ENCODE data around the gene C2CD5. TPM values are rescaled to one million over a fixed set of nuclear protein-coding genes. Genes with fewer than 3 reads are reported as not detected.
A peak's percentile ranks its signal among the peaks of the same experiment; 100 is the strongest.
"Not testable (repeated sequence)": the region's sequence is repeated elsewhere in the genome, so short reads cannot be mapped to it uniquely, and the experiment has no call there.

C2CD5 gene
- total RNA-seq, 1 experiment from 2014 or later = 28.8 TPM

DNA sequence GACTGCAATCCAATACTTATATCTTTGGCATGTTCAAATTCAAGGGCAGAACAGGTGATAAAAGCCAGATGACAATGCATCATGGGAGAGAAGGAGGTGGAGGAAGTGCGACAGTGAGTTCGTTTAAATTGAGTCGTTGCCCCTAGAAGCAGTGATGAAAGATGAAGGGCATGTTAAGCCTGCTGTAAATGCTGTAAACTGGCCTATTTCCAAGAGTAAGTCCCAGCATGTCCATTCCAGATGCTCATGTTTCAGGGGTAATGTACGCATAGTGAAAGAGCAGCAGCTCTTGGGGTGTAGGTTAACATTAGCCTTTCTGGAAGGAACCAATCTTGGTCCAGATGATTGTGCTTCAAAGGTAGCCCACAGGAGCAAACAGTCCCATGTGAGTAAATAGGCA lies 97.1 kb downstream of the C2CD5 start:
- Mint-ChIP-seq H3K9me3 (ENCODE audit: low read depth, unreplicated experiment) (no peaks in the 10 kb centered on the region), H3K27me3 (ENCODE audit: unreplicated experiment) (no peaks in the 10 kb centered on the region), H3K27ac (ENCODE audit: unreplicated experiment) (no peak overlapping the region), H3K4me3 (ENCODE audit: low read depth, unreplicated experiment) (no peak overlapping the region), H3K36me3 (ENCODE audit: insufficient read depth, unreplicated experiment) (no peaks in the 10 kb centered on the region), H3K4me1 (ENCODE audit: low read depth, unreplicated experiment) (no peaks in the 10 kb centered on the region)
- BruUV-seq (replicated peaks) = no TSS peak
- TF ChIP-seq, protein P1, sequence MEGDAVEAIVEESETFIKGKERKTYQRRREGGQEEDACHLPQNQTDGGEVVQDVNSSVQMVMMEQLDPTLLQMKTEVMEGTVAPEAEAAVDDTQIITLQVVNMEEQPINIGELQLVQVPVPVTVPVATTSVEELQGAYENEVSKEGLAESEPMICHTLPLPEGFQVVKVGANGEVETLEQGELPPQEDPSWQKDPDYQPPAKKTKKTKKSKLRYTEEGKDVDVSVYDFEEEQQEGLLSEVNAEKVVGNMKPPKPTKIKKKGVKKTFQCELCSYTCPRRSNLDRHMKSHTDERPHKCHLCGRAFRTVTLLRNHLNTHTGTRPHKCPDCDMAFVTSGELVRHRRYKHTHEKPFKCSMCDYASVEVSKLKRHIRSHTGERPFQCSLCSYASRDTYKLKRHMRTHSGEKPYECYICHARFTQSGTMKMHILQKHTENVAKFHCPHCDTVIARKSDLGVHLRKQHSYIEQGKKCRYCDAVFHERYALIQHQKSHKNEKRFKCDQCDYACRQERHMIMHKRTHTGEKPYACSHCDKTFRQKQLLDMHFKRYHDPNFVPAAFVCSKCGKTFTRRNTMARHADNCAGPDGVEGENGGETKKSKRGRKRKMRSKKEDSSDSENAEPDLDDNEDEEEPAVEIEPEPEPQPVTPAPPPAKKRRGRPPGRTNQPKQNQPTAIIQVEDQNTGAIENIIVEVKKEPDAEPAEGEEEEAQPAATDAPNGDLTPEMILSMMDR (IDR thresholded peaks at IDR 0.05; ENCODE audit: unreplicated experiment) = no peak
- CTCF ChIA-PET = no interaction called here
- intact Hi-C loops (cut with micrococcal nuclease; ENCODE audit: unreplicated experiment) = loop anchor here (5.0 kb wide), 1 partner anchor 110 kb away; no protein-coding TSS in a partner anchor
- DNase-seq = no peak

DNA sequence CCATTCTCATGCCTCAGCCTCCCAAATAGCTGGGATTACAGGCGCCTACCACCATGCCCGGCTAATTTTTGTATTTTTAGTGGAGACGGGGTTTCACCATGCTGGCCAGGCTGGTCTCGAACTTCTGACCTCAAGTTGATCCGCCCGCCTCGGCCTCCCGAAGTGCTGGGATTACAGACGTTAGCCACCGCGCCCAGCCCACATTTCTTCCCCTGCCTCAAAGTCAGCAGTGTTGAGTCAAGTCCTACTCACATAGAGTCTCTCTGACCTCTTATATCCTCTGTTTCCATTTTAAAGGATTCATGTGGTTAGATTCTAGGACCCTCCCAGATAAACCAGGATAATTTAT lies 100.1 kb downstream of the C2CD5 start:
- H3K4me1 Mint-ChIP-seq (ENCODE audit: low read depth, unreplicated experiment); H3K27ac Mint-ChIP-seq (ENCODE audit: unreplicated experiment); H3K4me3 Mint-ChIP-seq (ENCODE audit: low read depth, unreplicated experiment); H3K27me3 Mint-ChIP-seq (ENCODE audit: unreplicated experiment); H3K9me3 Mint-ChIP-seq (ENCODE audit: low read depth, unreplicated experiment); DNase-seq; BruUV-seq (replicated peaks); CTCF ChIA-PET; H3K36me3 Mint-ChIP-seq (ENCODE audit: insufficient read depth, unreplicated experiment): not testable (repeated sequence)
- intact Hi-C loops (cut with micrococcal nuclease; ENCODE audit: unreplicated experiment) = loop anchor here (5.0 kb wide), 2 partner anchors 47 to 747 kb away; no protein-coding TSS in a partner anchor

- no peak overlapping the region for H3K4me3 Mint-ChIP-seq (ENCODE audit: low read depth, unreplicated experiment)
- intact Hi-C loops (cut with micrococcal nuclease; ENCODE audit: unreplicated experiment) = loop anchor here (1.0 to 5.0 kb wide), 4 partner anchors 46 to 746 kb away; no protein-coding TSS in a partner anchor
- TF ChIP-seq, protein P1 (IDR thresholded peaks at IDR 0.05; ENCODE audit: unreplicated experiment) = peak; percentile 81
- H3K9me3 Mint-ChIP-seq (ENCODE audit: low read depth, unreplicated experiment) = no peaks in the 10 kb centered on the region
- no peaks in the 10 kb centered on the region for H3K36me3 Mint-ChIP-seq (ENCODE audit: insufficient read depth, unreplicated experiment)
- H3K4me1 Mint-ChIP-seq (ENCODE audit: low read depth, unreplicated experiment) = no peaks in the 10 kb centered on the region
- no TSS peak for BruUV-seq (replicated peaks)
- H3K27me3 Mint-ChIP-seq (ENCODE audit: unreplicated experiment) = no peaks in the 10 kb centered on the region
- H3K27ac Mint-ChIP-seq (ENCODE audit: unreplicated experiment) = no peak overlapping the region
- CTCF ChIA-PET = interaction anchor here (0.5 to 1.0 kb wide), 9 partner anchors 9 to 942 kb away, joined by 3 to 7 read pairs (median 3); partner anchors contain the start of genes GOLT1B and RECQL
- DNase-seq = peak; percentile 69
These were observed 100.7 kb downstream of the C2CD5 start for GRCh38 chr12:22443379-22444316.

DNA sequence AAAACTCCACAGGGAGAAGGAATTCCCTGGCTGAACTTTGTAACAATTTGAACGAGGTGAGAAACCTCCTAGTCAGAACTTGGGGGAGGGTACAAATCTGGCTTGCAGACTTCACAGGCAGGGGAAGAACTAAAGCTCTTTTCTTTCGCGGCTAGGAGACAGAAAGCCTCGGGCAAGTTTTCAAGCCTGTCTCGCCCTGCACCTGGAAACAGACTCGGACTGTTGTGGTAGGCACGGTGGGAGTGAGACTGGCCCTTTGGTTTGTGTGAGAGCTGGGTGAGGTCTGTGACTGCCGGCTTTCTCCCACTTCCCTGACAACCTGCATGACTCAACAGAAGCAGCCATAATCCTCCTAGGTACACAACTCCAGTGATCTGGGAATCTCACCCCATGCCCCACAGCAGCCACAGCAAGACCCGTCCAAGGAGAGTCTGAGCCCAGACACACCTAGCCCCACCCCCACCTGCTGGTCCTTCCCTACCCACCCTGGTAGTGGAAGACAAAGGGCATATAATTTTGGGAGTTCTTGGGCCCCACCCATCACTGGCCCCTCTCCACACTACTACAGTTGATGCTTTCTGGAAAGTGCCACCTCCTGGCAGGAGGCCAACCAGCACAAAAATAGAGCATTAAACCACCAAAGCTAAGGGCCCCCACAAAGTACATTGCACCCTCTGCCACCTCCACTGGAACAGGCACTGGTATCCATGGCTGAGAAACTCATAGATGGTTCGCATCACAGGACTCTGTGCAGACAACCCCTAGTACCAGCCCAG lies 107.1 kb downstream of the C2CD5 start:
- BruUV-seq (replicated peaks) = no TSS peak
- Mint-ChIP-seq H3K4me3 (ENCODE audit: low read depth, unreplicated experiment) (peak overlapping the region; percentile 65), H3K36me3 (ENCODE audit: insufficient read depth, unreplicated experiment) (no peaks in the 10 kb centered on the region), H3K27ac (ENCODE audit: unreplicated experiment) (peak overlapping the region; percentile 86), H3K27me3 (ENCODE audit: unreplicated experiment) (no peaks in the 10 kb centered on the region), H3K4me1 (ENCODE audit: low read depth, unreplicated experiment) (peaks cover 22% of the 10 kb centered on the region), H3K9me3 (ENCODE audit: low read depth, unreplicated experiment) (no peaks in the 10 kb centered on the region)
- TF ChIP-seq, protein P1 (IDR thresholded peaks at IDR 0.05; ENCODE audit: unreplicated experiment) = no peak
- peak; percentile 55 for DNase-seq
- CTCF ChIA-PET = interaction anchor here (1.4 kb wide), 1 partner anchor 26 kb away, joined by 4 read pairs; no protein-coding TSS in a partner anchor
- intact Hi-C loops (cut with micrococcal nuclease; ENCODE audit: unreplicated experiment) = loop anchor here (10.0 kb wide), 1 partner anchor 202 kb away; no protein-coding TSS in a partner anchor

All from Calu3 (cell line).